A549 (cell line): ENCODE measurements around the gene WASHC3.

ENCODE experiments used
- EP300 ChIP-seq, 2 experiments: fragments of >200 bp; sonication (Bioruptor Twin); formaldehyde crosslinking; IDR thresholded peaks; 2 replicates in 1 of 2; 3 replicates in 1 of 2; pipeline ENCODE4 v1.6.1; 2016 to 2017
- KDM1A ChIP-seq: fragments of 200-600 bp; sonication (generic); IDR thresholded peaks from 2 replicates; pipeline ENCODE4 v1.6.1; 2016; ENCODE audit warnings: low read depth, mild to moderate bottlenecking
- MAFK ChIP-seq: fragments of 450-650 bp; IDR thresholded peaks from 2 replicates; pipeline ENCODE4 v1.6.1; 2014; ENCODE audit not compliant: partially characterized antibody
- POLR2A ChIP-seq: IDR thresholded peaks from 2 replicates; pipeline ENCODE4 v1.6.1; 2012; ENCODE audit warnings: mild to moderate bottlenecking, low read length
- TF ChIP-seq, protein P1 (sequence below): fragments of >200 bp; sonication (Bioruptor Twin); formaldehyde crosslinking; IDR thresholded peaks from 3 replicates; pipeline ENCODE4 v1.5.1; 2016
- TF ChIP-seq, protein P2 (sequence below): IDR thresholded peaks from 2 replicates; pipeline ENCODE4 v1.6.1; 2012

DNA sequence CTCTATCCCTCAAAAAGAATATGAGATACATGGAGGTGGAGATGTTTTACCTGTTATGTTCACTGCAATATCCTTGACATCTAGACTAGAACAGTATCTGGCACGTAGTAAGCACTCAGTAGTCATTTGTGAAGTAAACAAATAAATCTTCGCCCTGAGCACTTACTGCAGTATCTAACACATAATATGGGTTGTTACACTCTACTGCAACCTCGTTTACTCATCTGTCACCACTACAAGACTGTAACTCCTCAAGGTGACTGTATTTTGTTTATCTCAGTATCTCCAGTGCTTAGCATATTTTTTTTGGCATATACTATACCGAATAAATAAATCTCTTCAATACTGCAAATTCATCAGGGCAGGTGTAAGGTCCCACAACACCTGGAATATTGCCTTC is 66.1 kb downstream of the WASHC3 start:
- TF ChIP-seq, protein P1, sequence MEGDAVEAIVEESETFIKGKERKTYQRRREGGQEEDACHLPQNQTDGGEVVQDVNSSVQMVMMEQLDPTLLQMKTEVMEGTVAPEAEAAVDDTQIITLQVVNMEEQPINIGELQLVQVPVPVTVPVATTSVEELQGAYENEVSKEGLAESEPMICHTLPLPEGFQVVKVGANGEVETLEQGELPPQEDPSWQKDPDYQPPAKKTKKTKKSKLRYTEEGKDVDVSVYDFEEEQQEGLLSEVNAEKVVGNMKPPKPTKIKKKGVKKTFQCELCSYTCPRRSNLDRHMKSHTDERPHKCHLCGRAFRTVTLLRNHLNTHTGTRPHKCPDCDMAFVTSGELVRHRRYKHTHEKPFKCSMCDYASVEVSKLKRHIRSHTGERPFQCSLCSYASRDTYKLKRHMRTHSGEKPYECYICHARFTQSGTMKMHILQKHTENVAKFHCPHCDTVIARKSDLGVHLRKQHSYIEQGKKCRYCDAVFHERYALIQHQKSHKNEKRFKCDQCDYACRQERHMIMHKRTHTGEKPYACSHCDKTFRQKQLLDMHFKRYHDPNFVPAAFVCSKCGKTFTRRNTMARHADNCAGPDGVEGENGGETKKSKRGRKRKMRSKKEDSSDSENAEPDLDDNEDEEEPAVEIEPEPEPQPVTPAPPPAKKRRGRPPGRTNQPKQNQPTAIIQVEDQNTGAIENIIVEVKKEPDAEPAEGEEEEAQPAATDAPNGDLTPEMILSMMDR, result no peak
- TF ChIP-seq MAFK, result no peak
- TF ChIP-seq KDM1A, result no peak
- no peak for TF ChIP-seq EP300 (IDR thresholded peaks at IDR 0.05)
- TF ChIP-seq, protein P2, sequence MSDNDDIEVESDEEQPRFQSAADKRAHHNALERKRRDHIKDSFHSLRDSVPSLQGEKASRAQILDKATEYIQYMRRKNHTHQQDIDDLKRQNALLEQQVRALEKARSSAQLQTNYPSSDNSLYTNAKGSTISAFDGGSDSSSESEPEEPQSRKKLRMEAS, result no peak
- no peak for TF ChIP-seq POLR2A
